ENCODE data around the gene SRRM4.
"Not testable (repeated sequence)": the region's sequence is repeated elsewhere in the genome, so short reads cannot be mapped to it uniquely, and the experiment has no call there.

The SRRM4 gene

GRCh38 chr12:119071638-119072231, 90.4 kb downstream of the SRRM4 start:
- no peak for DNase-seq

DNA sequence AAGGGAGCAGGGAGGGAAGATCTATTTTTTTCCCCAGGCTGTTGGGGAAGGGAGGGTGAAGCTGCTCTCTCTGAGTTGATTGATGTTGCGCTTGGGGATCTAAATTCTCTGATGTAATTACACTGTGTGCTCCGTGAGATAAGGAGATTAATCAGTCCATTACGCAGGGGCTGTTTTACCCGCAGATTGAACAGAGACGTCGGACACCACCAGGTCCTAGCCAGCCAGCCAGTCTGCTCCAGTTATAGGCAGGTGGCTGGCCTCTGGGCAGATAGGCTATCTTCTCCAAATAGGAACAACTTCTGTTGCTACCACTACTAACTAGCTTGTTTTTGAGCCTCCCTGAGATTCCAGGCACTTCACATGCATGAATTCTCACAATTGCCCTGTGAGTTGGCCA, 91.1 kb downstream of the SRRM4 start:
- no peak for DNase-seq

DNA sequence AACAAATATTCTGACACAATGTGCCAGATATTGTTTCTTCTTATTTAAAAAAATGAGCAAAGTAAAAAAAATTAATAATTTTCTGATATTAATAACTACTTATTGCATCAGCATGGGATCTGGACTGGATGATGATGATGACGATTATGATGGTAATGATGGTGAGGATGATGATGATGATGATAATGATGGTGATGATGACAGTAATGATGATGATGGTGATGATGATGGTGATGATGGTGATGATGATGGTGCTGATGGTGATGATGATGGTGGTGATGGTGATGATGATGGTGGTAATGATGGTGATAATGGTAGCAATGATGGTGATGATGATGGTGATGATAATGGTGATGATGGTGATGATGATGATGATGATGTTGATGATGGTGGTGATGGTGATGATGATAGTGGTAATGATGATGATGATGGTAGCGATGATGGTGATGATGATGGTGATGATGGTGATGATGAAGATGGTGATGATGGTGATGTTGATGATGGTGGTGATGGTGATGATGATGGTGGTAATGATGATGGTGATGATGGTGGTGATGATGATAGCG, 94.0 kb downstream of the SRRM4 start:
- no peak for DNase-seq

DNA sequence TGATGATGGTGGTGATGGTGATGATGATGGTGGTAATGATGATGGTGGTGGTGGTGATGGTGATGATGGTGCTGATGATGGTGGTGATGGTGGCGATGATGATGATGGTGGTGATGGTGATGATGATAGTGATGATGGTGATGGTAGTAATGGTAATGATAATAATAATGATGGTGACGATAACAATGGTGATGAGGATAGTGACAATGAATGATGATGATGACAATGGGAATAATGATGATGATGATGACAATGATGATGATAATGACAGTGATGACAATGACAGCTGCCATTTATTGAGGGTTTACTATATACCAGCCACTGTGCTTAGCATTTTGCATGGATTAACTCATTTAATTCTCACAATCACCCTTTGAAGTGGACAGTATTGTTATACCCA, 94.6 kb downstream of the SRRM4 start:
- DNase-seq = no peak

DNA sequence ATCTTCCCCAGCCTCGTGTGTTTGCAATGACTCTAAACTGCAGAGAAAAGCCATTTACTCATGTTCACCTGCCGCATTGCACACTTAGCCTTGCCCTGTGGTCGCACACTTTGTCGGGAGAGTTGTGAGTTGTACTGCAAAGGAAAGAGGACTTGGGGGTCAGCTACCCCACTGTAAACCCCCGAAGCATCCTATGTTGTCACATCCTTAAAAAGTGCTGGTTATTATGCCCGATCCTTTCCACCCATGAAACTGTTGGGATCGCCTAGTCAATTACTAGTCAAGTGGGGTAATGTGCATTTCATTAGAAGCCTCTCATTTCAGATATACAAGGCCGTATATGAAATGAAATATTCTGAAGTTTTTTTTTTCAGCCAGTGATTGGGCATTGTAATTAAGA, 98.2 kb downstream of the SRRM4 start:
- no peak for DNase-seq

GRCh38 chr12:119082016-119082415, 100.7 kb downstream of the SRRM4 start:
- DNase-seq = no peak

DNA sequence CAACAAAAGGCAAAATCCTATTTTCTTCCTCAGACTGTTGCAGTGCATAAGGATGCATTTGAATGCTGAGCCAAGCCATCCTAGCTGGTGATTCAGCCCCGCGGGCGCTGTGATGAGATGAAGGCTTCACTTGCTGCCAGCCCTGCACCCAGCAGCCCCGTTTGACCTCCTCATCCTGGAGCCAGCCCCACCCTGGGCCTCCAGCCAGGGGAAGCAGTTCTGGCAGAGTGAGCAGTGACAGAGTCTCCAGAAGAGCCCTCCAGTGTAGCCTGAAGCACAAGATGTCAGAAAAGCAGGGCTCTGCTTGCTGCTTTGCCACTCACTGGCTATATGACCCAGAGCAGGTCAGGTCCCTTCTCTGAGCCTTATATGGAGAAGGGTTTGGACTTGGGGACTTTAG, 101.2 kb downstream of the SRRM4 start:
- no peak for DNase-seq

- peak; percentile 31 for DNase-seq
Observed at GRCh38 chr12:119088685-119089379, 107.5 kb downstream of the SRRM4 start.

DNA sequence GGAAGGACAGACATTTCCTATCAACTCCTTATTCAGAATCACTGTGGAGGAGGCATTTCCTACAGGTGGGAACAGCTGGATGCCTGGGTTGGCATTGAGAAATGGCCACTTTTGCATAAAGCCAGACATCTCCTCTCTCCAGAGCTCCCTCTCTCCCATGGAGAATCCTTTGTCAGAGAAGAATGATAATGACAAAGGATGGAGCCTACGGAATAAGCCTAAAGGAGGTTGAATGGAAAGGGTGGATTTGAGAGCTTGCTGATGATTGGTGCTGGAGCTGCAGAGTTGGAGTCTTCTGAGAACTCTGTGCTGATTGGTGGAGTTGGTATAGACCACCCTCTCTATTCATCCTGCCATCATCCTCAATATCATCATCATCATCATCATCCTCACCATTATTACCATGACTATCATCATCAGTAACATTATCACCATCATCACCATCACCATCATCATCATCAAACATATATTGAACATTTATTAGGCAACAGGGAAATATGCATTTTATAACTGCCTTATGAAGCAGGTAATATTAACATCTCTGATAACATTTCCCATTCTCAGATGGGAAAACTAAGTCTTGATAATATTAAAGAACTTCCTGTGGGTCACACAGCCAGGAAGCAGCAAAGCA, 108.2 kb downstream of the SRRM4 start:
- peak; percentile 44 for DNase-seq

DNA sequence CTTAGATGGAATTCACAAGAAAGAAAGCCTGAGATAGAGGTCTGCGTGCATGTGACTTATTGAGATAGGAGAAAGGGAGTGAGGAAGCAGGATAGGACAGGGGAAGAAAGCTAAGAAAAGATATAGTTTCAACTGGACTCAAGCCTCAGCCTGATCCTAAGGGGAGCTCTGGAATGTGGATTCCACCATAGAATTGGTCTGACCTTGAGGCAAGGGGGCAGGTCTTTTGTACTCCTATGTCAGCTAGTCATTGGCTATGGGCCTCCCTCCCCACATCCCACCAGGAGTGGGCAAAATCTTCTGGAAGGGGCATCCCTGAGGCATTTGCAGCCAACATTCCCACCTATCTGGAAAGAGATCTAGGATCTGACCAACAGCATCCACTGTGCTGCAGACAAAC, 108.9 kb downstream of the SRRM4 start:
- no peak for DNase-seq

- no peak for DNase-seq
Observed at GRCh38 chr12:119090865-119091264, 109.5 kb downstream of the SRRM4 start.

DNA sequence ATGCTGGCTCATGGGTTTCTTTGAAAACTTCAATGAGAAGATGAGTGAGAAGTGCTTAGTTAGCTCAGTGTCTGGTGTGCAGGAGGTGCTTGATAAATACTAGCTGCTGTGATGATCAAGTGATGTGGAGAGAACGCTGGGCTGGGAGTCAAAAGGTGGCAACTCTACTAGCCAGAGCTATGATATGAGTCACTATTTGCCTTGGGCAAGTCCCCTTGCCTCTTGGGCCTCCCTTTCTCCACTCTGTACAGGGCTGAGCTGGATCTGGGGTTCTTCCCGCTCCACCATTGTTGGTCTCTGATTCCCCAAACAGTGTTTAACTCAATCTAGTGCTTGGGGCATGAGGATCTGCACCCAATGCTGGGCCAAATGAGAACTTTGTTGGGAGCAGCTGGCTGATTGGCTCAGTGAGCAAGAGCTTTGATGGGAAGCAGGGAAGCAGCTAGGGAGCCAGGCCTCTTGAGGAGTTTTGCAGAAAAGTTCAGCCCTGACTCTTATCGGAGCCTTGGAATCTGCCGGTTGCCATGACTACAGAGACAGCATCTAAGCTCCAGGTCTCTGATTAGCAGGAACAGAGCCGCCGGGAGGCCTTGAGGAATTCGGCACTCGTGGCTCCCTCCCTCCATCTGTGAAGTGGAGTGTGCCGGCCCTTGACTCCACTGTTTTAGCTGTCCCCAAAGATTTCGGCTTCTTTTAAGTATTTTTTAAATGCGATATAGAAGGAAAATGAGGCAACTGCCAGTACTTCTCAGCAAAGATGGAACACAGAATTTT, 115.3 kb downstream of the SRRM4 start:
- no peak for DNase-seq

GRCh38 chr12:119100933-119101332, 119.6 kb downstream of the SRRM4 start:
- no peak for DNase-seq

DNA sequence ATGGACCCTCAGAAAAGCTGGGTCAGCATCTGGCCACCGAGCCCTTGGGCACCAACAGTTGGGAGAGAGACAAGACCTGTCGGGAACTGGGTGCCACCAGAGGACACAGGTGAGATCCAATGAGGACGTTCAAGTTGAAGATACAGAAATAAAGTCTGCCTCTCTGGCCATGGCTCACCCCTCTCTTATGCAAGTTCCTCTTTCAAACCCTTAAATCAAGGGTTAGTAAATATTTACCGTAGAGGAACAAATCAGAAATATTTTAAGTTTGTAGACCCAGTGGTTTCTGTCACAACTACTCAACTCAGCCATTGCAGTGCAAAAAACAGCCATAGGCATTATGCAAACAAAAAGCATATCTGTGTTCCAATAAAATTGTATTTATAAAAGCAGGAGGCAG, 120.9 kb downstream of the SRRM4 start:
- DNase-seq = no peak

- no peak for DNase-seq
Observed at GRCh38 chr12:119102714-119103113, 121.4 kb downstream of the SRRM4 start.

DNA sequence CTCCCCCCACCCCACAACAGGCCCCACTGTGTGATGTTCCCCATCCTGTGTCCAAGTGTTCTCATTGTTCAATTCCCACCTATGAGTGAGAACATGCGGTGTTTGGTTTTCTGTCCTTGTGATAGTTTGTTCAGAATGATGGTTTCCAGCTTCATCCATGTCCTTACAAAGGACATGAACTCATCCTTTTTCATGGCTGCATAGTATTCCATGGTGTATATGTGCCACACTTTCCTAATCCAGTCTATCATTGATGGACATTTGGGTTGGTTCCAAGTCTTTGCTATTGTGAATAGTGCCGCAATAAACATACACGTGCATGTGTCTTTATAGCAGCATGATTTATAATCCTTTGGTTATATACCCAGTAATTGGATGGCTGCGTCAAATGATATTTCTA, 123.6 kb downstream of the SRRM4 start:
- DNase-seq = not testable (repeated sequence)

DNA sequence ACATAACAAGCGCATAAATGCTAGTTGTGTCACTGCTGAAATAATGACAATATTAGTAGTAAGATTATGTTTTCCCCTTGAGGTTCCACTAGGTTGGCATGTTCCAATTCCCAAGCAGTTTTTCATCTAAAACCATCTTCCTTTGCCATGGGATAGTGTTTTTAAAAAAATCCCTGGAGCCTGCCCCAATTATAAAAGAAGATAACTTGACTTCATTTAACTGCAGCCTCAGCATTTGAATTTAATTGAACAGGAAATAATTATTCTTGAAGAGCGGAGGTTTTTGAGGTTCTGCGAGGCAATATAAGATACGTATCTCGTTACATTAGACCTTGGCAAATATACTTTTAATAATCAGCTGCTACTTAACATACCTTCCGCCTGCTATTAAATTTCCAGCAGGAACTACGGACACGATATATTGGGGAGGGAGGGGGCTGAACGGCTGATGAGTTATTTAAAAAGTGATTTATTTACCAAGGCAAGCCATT, 132.2 kb downstream of the SRRM4 start:
- no peak for DNase-seq

DNA sequence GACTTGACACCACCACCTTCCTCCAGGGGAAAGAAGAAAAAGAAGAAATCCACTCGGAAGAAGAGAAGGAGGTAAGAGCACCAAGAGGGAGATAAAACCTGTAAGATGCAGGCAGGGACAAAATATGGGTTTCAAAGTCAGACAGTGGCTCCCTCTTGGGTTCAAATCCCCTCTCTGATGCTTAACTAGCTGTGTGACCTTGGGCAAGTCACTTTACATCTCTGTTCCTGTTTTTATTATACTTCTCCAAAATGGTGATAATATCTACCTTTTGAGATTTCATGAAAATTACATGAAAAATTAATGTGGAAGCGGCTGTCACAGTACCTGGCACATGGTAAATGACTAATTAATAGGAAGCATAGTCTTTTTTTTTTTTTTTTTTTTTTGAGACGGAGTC, 133.0 kb downstream of the SRRM4 start:
- DNase-seq = no peak

- peak; percentile 73 for DNase-seq
Observed at GRCh38 chr12:119115296-119115905, 134.1 kb downstream of the SRRM4 start.

DNA sequence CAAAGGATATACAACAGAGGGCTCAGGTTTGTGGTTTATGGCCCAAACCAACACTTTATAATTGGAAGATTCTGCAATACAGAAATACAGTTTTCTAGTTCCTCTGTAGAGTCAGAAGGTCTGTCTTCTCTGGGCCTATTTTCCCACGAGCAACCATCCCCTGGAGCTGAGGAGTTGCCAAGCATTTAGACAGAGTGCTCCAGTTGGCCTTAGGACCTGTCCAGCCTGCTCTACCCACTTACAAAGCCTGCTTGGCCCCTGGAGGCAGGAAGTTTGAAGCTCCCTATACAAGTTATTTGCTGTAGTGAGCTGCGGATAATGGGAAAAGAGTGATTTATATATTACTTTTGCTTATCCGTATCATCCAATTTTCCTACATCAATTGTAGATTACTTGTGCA, 136.6 kb downstream of the SRRM4 start:
- no peak for DNase-seq

- DNase-seq = no peak
Observed at GRCh38 chr12:119118625-119119024, 137.3 kb downstream of the SRRM4 start.

DNA sequence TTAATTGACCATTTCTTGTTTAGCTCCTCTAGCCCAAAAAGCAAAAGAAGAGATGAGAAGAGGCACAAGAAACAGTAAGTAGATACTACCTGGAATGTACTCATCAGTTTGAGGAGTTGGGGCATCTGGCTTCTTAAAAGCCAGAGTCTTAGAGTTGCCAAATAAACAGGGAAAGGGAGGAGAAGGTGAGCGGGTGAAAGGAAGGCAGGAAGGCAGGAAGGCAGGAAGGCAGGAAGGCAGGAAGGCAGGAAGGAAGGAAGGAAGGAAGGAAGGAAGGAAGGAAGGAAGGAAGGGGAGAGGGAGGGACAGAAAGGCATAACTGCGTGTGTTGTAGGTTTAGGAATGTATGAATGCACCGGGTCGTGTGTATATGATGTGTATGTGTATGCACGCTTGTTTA, 140.7 kb downstream of the SRRM4 start:
- no peak for DNase-seq

DNA sequence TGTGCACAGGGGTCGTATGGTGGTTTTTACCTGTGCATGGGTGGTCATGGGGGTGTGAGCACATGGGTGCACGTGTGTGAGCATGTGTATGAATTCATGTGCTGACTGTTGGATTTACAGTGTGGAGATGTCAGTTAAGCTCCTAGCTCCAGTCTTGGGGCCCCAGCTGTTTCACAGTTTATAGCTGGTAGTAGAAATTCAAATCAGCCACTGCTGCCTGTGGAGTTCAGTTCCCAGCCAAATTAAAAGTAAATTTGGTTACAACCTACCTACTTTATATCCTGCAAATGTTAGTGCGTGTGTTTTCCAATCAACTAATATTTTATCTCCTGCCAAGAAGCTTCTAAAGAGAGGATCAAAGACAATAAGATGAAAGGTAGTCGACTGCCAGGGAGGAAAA, 141.4 kb downstream of the SRRM4 start:
- DNase-seq = no peak

Data from NCI-H2227 treated with DMSO at 0.1 percent for 48 hours (cell line).